Measurements from ENCODE around the gene HSPBAP1. TPM values are rescaled to one million over a fixed set of nuclear protein-coding genes. Genes with fewer than 3 reads are reported as not detected.
A peak's percentile ranks its signal among the peaks of the same experiment; 100 is the strongest.

The HSPBAP1 gene
- total and polyA plus RNA-seq, 9 of the 15 experiments (the other 6 are each of a cell fraction or from before 2014, with no cell fraction given), result 2.1 to 4.5 (median 3.4) TPM

DNA sequence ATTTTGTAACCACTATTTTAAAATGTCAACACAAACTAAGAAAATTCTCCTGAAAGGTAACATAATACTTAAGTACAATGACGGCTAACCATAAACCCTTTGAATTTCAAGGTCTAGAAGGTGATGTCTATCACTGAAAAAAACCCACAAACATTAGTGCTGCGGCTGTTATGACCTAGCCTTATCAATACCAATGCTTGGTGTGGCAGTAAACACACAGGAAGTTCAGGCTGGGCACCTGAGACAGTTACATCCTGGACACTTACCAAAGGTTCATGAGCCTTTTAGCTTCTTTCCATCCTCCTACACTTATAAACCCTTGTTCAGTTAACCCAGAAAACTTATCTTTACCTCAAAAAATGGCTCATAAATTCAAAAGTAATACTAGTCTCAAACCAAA, 5.8 kb downstream of the HSPBAP1 start:
- ChIA-PET CTCF (ENCODE audit: low intra/inter-chr PET ratio) (no interaction called here), POLR2A (interaction anchor here (0.6 kb wide), 1 partner anchor 32 kb away, joined by 3 read pairs; no protein-coding TSS in a partner anchor)
- ATAC-seq (peak; percentile 63), FAIRE-seq (no peak), DNase-seq (ENCODE audit: extremely low read depth in 1 of 4, low spot score in 3 of 4) (peak in 1 of 4 experiments; percentile 8)
- no peaks in the 10 kb centered on the region; a peak in 2 of 5 replicates for H3K4me1 ChIP-seq (replicated peaks in 1 of 2; ENCODE audit: control insufficient read depth in 2 of 2, insufficient read depth in 2 of 2, low read length in 2 of 2)
- peak overlapping the region; percentile 60; the same call in 1 of the 2 replicates for H2AFZ ChIP-seq (ENCODE audit: low read depth, low read length)
- H3K27ac ChIP-seq (ENCODE audit: extremely low read depth, low read depth, low read length), result peak overlapping the region; percentile 44; the same call in 2 of the 3 replicates
- H3K9me3 ChIP-seq (replicated peaks; ENCODE audit: control insufficient read depth, insufficient read depth, low read depth, low read length), result no peaks in the 10 kb centered on the region
- no TSS peak for BruUV-seq (replicated peaks)
- H3K36me3 ChIP-seq (ENCODE audit: control insufficient read depth, insufficient read depth, low read length), result no peaks in the 10 kb centered on the region
- in situ Hi-C loops (cut with MboI) (no loop called here), intact Hi-C loops (cut with micrococcal nuclease) (no loop called here)
- TF ChIP-seq L3MBTL2 (IDR thresholded peaks at IDR 0.05) (no peak), ZNF324 (CRISPR knock-in tag; IDR thresholded peaks at IDR 0.05) (no peak), MYC (IDR thresholded peaks at IDR 0.05; ENCODE audit: low read depth, low read length) (no peak), MYC (CRISPR knock-in tag; IDR thresholded peaks at IDR 0.05; ENCODE audit: borderline replicate concordance, low read depth) (no peak), PHTF2 (CRISPR knock-in tag; IDR thresholded peaks at IDR 0.05) (no peak)
- no peak overlapping the region for H3K9ac ChIP-seq (ENCODE audit: insufficient read depth in 1 of 2, low read depth in 2 of 2, low read length in 2 of 2)
- H3K79me2 ChIP-seq (ENCODE audit: control insufficient read depth, insufficient read depth, low read length), result no peaks in the 10 kb centered on the region; the same call in 2 of the 3 replicates
- WGBS (ENCODE audit: insufficient coverage, low coverage, missing lambda C conversion rate), result 11% methylated on average over 2 of the region's 2 CpGs
- H4K20me1 ChIP-seq (replicated peaks; ENCODE audit: control insufficient read depth, insufficient read depth, low read length), result no peaks in the 10 kb centered on the region
- no peaks in the 10 kb centered on the region for H3K27me3 ChIP-seq (ENCODE audit: control insufficient read depth in 2 of 2, insufficient read depth in 2 of 2, low read length in 2 of 2)
- no peak overlapping the region; the same call in none of the 2 replicates for H3K4me2 ChIP-seq (ENCODE audit: insufficient read depth, low read length)
- H3K9me1 ChIP-seq (ENCODE audit: control insufficient read depth, insufficient read depth, low read length), result no peaks in the 10 kb centered on the region
- no peak overlapping the region for H3K4me3 ChIP-seq

DNA sequence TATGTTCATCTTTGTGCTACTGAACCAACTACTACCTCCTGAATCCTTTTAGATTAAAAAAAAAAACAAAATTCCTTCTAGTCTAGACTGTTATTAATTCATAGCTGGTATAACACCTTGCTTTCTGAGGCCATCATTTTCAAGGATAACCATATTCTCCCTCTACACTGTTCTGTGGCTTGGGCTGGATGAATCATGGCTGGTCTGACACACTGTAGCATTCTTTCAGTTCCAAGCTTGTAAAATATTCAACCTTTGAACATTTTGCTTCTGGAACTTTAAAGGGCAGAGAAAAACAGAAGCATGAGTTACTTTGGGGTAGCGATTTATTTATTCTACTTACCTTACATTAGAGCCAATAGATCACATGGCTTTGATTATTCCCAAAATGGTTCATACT, 7.6 kb downstream of the HSPBAP1 start:
- no peak for DNase-seq (ENCODE audit: extremely low read depth in 1 of 4, low spot score in 3 of 4)
- Histone ChIP-seq H4K20me1 (replicated peaks; ENCODE audit: control insufficient read depth, insufficient read depth, low read length) (no peaks in the 10 kb centered on the region), H3K27me3 (ENCODE audit: control insufficient read depth in 2 of 2, insufficient read depth in 2 of 2, low read length in 2 of 2) (no peaks in the 10 kb centered on the region), H3K9ac (ENCODE audit: insufficient read depth in 1 of 2, low read depth in 2 of 2, low read length in 2 of 2) (no peak overlapping the region), H2AFZ (ENCODE audit: low read depth, low read length) (no peak overlapping the region), H3K4me1 (replicated peaks in 1 of 2; ENCODE audit: control insufficient read depth in 2 of 2, insufficient read depth in 2 of 2, low read length in 2 of 2) (no peaks in the 10 kb centered on the region; a peak in 1 of 5 replicates), H3K4me2 (ENCODE audit: insufficient read depth, low read length) (no peak overlapping the region), H3K9me1 (ENCODE audit: control insufficient read depth, insufficient read depth, low read length) (no peaks in the 10 kb centered on the region), H3K36me3 (ENCODE audit: control insufficient read depth, insufficient read depth, low read length) (no peaks in the 10 kb centered on the region), H3K9me3 (replicated peaks; ENCODE audit: control insufficient read depth, insufficient read depth, low read depth, low read length) (no peaks in the 10 kb centered on the region), H3K79me2 (ENCODE audit: control insufficient read depth, insufficient read depth, low read length) (no peaks in the 10 kb centered on the region; the same call in 2 of the 3 replicates), H3K27ac (ENCODE audit: extremely low read depth, low read depth, low read length) (no peak overlapping the region), H3K4me3 (no peak overlapping the region)
- FAIRE-seq, result no peak
- ATAC-seq, result no peak
- CTCF ChIA-PET (ENCODE audit: low intra/inter-chr PET ratio), result no interaction called here
- in situ Hi-C loops (cut with MboI), result no loop called here
- intact Hi-C loops (cut with micrococcal nuclease), result no loop called here
- no TSS peak for BruUV-seq (replicated peaks)
- POLR2A ChIA-PET, result no interaction called here
- WGBS (ENCODE audit: insufficient coverage, low coverage, missing lambda C conversion rate), result 83% methylated on average over 1 of the region's 1 CpG
- no peak for TF ChIP-seq NFRKB (IDR thresholded peaks at IDR 0.05; ENCODE audit: low read depth)
- no peak for TF ChIP-seq RBM25 (IDR thresholded peaks at IDR 0.05; ENCODE audit: low read depth, low read length, severe bottlenecking)
- TF ChIP-seq, protein P1, sequence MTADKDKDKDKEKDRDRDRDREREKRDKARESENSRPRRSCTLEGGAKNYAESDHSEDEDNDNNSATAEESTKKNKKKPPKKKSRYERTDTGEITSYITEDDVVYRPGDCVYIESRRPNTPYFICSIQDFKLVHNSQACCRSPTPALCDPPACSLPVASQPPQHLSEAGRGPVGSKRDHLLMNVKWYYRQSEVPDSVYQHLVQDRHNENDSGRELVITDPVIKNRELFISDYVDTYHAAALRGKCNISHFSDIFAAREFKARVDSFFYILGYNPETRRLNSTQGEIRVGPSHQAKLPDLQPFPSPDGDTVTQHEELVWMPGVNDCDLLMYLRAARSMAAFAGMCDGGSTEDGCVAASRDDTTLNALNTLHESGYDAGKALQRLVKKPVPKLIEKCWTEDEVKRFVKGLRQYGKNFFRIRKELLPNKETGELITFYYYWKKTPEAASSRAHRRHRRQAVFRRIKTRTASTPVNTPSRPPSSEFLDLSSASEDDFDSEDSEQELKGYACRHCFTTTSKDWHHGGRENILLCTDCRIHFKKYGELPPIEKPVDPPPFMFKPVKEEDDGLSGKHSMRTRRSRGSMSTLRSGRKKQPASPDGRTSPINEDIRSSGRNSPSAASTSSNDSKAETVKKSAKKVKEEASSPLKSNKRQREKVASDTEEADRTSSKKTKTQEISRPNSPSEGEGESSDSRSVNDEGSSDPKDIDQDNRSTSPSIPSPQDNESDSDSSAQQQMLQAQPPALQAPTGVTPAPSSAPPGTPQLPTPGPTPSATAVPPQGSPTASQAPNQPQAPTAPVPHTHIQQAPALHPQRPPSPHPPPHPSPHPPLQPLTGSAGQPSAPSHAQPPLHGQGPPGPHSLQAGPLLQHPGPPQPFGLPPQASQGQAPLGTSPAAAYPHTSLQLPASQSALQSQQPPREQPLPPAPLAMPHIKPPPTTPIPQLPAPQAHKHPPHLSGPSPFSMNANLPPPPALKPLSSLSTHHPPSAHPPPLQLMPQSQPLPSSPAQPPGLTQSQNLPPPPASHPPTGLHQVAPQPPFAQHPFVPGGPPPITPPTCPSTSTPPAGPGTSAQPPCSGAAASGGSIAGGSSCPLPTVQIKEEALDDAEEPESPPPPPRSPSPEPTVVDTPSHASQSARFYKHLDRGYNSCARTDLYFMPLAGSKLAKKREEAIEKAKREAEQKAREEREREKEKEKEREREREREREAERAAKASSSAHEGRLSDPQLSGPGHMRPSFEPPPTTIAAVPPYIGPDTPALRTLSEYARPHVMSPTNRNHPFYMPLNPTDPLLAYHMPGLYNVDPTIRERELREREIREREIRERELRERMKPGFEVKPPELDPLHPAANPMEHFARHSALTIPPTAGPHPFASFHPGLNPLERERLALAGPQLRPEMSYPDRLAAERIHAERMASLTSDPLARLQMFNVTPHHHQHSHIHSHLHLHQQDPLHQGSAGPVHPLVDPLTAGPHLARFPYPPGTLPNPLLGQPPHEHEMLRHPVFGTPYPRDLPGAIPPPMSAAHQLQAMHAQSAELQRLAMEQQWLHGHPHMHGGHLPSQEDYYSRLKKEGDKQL (CRISPR knock-in tag; IDR thresholded peaks at IDR 0.05; ENCODE audit: borderline replicate concordance), result no peak
- TF ChIP-seq ZNF184 (CRISPR knock-in tag; IDR thresholded peaks at IDR 0.05), result no peak
- TF ChIP-seq, protein P2, sequence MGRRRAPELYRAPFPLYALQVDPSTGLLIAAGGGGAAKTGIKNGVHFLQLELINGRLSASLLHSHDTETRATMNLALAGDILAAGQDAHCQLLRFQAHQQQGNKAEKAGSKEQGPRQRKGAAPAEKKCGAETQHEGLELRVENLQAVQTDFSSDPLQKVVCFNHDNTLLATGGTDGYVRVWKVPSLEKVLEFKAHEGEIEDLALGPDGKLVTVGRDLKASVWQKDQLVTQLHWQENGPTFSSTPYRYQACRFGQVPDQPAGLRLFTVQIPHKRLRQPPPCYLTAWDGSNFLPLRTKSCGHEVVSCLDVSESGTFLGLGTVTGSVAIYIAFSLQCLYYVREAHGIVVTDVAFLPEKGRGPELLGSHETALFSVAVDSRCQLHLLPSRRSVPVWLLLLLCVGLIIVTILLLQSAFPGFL (CRISPR knock-in tag; IDR thresholded peaks at IDR 0.05), result no peak
